ENCODE data around the gene LIMCH1. TPM values are rescaled to one million over a fixed set of nuclear protein-coding genes. Genes with fewer than 3 reads are reported as not detected.
A peak's percentile ranks its signal among the peaks of the same experiment; 100 is the strongest.
"Not testable (repeated sequence)": the region's sequence is repeated elsewhere in the genome, so short reads cannot be mapped to it uniquely, and the experiment has no call there.

LIMCH1 gene
- polyA plus RNA-seq, 12 donors = 75.4 to 689 (median 126) TPM

- DNase-seq = no peak
Measured at GRCh38 chr4:41678086-41678816, 140.3 kb downstream of the LIMCH1 start.

DNA sequence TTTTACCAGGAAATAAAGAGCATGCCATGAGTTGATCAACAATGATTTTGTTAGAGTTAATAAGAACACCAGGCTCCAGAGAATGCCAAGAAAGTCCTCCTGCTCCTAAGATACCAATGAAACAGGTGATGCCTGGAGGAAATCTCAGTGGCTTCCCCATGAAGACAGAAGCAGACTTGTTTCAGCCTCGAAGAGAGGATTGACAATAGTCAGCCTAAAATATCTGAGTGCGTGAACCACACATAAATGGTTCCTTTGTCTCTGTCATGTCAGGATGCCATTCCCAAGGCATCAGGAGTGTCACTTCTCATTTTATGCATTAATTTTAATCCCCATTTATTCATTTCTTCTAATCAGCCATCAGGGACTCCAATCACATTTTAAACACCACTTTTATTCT is 141.0 kb downstream of the LIMCH1 start:
- DNase-seq = no peak

DNA sequence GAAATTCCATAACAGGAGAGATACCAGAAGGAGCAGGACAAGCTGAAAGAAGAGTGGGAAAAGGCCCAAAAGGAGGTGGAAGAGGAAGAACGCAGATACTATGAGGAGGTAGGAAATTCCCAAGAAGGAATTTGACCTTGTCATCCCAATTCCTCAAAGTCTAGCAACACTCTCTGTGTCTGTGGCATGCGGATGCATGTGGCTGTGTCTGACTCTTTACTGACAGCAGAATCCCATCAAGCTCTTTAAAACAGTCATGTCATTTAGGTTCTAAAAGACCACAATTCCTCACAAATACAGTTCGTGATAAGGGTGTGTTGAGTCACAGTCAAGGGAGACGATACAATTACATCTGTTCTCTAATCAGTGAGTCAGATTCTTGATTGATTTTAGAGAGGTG is 142.0 kb downstream of the LIMCH1 start:
- DNase-seq = no peak

DNA sequence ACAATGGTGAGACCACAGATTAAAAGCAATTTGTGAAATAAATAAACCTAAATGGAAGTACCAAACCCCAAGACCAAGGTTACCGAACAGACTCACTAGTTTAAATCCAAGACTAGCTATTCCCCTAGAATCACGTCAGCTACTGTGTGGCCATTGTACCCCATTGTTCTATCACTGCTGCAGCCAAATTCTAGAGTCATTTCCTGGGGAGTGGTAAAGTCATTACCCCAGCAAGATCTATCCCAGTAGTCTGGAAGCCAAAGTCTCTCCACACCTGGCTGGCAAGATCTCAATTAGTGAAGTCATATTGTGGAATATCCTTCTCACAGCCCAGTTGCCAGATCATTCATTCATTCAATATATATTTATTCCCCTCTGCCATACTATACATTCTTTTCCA is 143.1 kb downstream of the LIMCH1 start:
- no peak for DNase-seq

DNA sequence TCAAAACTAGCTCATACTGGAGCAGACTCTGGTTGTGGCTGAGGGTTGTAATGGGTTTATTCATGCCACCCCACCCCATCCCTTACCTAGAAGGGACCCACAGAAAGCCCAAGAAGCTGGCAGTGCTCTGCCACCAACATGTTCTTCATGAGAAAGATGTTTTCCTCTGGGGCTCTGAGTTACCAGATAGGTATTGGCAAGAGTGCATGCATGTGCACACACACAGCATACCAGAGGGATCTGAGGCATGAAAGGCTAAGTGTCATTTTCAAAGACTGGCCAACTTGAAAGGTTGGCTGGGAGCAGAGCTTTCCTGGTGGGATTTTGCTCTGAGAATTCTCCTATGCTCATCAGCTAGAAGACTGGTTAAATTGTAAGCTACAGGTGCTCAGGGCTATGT is 145.4 kb downstream of the LIMCH1 start:
- no peak for DNase-seq

- DNase-seq = no peak
Measured at GRCh38 chr4:41686893-41687292, 148.9 kb downstream of the LIMCH1 start.

DNA sequence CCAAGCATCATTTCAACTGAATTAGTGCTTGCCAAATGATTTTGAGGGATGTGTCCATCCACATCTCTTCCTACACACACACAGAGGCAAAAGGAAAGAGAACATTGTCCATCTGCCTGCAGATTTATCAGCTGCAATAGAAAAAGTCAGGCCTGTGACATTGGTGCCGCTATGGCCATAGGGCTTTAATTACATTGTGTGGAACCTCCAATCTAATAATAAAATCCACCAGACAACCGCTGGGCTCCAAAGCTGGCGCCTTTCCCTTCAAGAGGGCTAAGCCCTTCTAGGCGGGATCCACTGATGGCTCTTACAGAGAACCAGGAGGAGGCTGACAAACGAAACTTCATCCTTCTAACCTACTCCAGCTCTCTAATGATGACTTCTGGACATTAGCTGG is 150.0 kb downstream of the LIMCH1 start:
- no peak for DNase-seq

GRCh38 chr4:41692717-41693345 is 154.9 kb downstream of the LIMCH1 start:
- peak; percentile 25 for DNase-seq

- peak; percentile 12 for DNase-seq
Measured at GRCh38 chr4:41693629-41694028, 155.7 kb downstream of the LIMCH1 start.

- no peak for DNase-seq
Measured at GRCh38 chr4:41696131-41696530, 158.2 kb downstream of the LIMCH1 start.

- no peak for DNase-seq
Measured at GRCh38 chr4:41696763-41697162, 158.8 kb downstream of the LIMCH1 start.

- DNase-seq = no peak
Measured at GRCh38 chr4:41701983-41702382, 164.0 kb downstream of the LIMCH1 start.

DNA sequence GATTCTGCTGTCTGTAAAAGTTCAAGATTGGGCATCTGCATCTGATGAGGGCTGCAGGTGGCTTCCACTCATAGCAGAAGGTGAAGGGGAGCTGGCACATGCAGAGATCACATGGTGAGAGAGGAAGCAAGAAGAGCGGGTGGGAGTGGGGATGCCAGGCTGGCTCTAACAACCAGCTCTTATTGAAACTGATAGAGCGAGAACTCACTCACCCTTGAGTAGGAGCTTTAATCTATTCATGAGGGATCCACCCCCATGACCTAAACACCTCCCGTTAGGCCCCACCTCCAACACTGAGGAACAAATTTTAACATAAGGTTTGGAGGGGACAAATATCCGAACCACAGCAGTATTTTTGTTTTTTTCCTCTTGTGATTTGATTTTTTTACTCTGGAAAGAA is 164.8 kb downstream of the LIMCH1 start:
- DNase-seq = no peak

DNA sequence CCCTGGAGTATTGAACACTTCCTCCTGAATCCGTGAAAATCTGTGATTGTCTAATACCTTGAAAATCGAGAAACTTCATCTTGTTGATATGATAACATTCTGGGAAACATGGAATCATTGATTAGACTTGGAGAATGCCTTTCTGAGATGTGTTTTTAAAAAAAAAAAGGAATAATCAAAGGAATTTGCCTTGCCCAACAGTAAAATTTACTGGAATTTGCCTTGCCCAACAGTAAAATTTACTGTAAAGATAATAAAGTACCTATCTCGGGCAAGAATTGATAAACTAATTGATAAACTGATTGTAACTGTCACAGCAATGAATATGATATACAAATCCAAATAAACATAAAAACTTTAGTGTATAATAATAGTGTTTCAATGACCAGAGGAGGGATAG is 165.8 kb downstream of the LIMCH1 start:
- no peak for DNase-seq

- DNase-seq = no peak
Measured at GRCh38 chr4:41709844-41710481, 172.0 kb downstream of the LIMCH1 start.

- not testable (repeated sequence) for DNase-seq
Measured at GRCh38 chr4:41711654-41712053, 173.7 kb downstream of the LIMCH1 start.

- no peak for DNase-seq
Measured at GRCh38 chr4:41712425-41712824, 174.5 kb downstream of the LIMCH1 start.

DNA sequence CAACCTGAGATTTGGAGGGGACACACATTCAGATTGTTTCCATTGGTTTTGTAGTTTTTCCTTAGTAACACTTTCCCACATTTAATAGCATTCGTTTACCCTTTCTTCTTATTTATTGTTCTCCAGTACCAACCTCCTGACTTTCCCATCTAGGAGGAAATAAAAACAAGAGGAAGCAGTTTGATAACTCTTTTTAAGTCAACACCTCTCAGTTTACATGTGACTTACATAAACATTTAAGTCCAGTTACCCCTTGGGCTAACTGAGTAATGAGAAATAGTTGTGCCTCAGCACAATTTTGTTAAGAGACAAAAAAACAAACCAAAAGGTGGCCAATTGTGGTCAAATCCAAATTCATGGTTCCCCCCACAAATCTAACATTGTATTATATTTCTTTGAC is 175.8 kb downstream of the LIMCH1 start:
- DNase-seq = no peak

DNA sequence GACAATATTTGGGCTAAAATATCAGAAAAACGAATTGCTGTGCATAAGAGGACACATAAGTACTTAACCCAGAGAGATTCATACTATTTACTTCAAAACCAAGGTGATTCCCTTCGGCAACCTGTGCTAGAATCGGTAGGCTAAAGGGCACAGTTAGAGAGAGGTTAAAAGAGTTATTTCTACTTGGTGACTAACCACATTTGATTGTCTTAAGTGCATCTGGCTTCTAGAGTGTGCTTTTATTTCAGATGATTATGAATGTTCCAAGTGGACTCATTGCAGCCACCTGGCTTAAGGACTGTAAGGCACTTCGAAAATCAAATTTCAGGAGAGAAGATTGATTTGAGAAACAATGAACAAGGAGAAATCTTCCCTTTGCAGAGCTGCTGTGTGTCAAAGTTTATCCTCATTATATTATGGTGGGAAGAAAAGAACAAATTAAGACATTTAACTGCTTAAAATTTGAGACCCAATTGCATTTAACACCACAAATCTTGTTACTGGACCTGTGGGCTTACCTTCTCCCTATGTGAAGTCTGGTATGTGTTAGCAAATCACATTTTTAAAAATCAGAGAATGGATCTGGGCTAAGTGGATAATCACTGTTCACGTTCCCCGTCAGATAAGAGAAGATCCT is 176.5 kb downstream of the LIMCH1 start:
- no peak for DNase-seq

- peak; percentile 7 for DNase-seq
Measured at GRCh38 chr4:41715155-41715554, 177.2 kb downstream of the LIMCH1 start.

GRCh38 chr4:41718907-41719306 is 180.9 kb downstream of the LIMCH1 start:
- DNase-seq = no peak

GRCh38 chr4:41719417-41719816 is 181.5 kb downstream of the LIMCH1 start:
- no peak for DNase-seq

DNA sequence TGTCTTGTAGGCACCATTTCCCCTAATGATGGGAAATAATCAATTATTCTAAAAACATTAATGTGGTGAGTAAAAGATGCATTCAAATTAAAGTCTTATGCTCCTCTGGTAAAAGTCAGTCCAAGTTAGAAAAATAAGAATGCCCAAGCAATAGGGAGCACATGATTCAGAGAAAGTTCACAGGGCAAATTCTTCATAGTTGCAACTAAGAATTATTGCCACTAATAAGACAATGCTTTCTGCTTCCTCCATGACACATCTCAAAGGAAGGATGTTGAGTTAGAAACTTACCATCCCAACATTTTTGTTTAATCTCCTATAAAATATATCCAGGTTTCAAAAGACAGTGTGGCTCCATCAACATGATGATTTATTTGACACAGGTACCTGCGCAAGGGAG is 184.2 kb downstream of the LIMCH1 start:
- DNase-seq = no peak

Data from muscle of arm (tissue), 12 donors.